GM18508 (cell line): ENCODE results near the gene HYLS1.
A peak's percentile ranks its signal among the peaks of the same experiment; 100 is the strongest.
"Not testable (repeated sequence)": the region's sequence is repeated elsewhere in the genome, so short reads cannot be mapped to it uniquely, and the experiment has no call there.

Experiments
- ATAC-seq: cut with Tn5 transposase; IDR thresholded peaks from one replicate; pipeline ENCODE4 v1.9.1; 2021; ENCODE audit warnings: moderate number of reproducible peaks; ENCODE audit not compliant: insufficient read depth, unreplicated experiment

The HYLS1 gene

DNA sequence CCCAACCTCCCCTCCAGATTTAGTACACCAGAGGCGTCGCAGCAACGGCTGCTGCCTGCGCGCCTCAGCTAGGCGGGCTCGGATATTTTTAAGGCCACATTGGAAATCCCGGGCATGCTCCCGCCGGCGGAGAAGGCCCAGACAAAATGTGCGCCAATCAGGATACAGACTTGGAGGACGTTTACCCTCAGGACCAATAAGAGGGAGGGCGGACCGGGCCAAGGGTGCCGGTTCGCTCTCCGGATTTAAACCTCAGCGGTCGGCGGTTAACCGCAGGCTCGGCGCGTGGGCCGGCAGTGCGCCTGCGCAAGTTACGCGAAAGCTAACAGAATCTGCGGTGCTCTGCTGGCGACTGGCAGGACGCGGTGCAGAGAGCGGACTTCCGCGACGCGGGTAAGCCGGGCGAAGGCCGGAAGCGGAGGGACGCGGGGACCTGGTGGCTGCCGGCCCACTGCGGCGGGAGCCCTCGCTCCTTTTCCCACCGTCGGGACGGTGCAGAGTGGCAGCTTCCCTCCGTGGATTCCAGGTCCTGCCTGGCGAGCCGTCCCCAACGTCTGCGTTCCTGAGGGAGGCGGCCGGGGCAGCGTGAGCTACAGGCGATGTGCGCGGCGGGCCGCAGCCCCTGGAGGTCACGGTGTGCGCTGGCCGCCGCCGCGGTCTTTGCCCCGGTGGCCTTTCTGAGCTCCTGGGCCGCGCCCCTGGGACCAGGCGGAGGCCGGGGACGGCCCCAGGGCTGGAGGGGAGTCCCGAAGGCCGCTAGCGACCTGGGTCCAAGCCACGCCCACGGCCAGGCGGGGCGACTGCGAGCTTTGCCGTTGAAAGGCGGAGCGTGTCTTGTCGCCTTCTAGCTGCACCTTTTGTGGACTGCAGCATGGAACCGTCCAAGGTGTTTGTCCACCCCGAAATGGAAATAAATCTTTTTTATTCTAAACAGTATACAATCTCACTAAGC lies at the start of gene HYLS1:
Gene HYLS1, plus strand, starts transcription at position 296 of the 952 bp plus-strand sequence. CDS start 11,701 bp downstream, outside the sequence.
- peak; percentile 80 for ATAC-seq

DNA sequence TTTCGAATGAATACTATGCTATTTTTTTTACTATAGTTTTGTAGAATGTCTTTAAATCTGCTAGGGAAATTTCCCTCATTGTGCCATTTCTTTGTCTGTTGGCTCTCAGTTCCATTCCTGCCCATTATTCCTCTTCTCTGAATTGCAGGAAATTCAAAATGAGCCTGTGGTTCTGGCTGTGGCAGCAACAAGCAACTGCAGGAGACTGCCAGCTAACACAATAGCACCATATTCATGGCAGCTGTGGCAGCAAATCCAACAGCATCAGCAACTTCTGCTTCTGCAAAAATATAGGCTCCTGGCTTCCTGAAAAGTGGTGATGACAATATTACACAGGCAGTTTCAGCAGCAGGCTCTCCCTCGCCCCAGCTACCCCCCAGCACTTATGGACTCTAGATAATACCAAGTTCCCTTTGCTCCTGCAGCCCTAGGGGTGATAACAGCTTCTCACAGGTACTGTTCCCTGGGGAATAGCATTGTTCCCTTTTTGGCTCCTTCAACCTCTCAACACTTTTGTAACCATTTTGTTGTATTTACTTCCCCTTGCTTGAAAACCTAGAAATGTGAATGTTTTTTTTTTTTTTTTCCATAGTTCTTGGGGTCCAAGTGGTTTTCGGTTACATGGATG lies 45.0 kb upstream of the HYLS1 start:
- ATAC-seq: no peak

DNA sequence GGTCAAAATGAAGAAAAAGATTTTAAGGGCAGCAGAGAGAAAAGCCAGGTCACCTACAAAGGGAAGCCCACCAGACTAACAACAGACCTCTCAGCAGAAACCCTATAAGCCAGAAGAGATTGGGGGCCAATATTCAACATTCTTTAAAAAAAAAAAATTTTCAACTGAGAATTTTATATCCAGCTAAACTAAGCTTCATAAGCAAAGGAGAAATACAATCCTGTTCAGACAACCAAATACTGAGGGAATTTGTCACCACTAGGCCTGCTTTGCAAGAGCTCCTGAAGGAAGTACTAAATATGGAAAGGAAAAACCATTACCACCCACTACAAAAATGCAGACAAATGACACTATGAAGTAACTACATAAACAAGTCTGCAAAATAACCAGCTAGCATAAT lies 41.3 kb upstream of the HYLS1 start:
- ATAC-seq: no peak

GRCh38 chr11:125857670-125858069 lies 29.8 kb upstream of the HYLS1 start:
- not testable (repeated sequence) for ATAC-seq

GRCh38 chr11:125862786-125863185 lies 24.7 kb upstream of the HYLS1 start:
- ATAC-seq: not testable (repeated sequence)

DNA sequence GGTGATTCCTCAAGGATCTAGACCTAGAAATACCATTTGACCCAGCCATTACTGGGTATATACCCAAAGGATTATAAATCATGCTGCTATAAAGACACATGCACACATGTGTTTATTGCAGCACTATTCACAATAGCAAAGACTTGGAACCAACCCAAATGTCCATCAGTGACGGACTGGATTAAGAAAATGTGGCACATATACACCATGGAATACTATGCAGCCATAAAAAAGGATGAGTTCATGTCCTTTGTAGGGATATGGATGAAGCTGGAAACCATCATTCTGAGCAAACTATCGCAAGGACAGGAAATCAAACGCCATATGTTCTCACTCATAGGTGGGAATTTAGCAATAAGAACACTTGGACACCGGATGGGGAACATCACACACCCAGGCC lies 22.1 kb upstream of the HYLS1 start:
- ATAC-seq: not testable (repeated sequence)

GRCh38 chr11:125869521-125869920 lies 17.9 kb upstream of the HYLS1 start:
- ATAC-seq: no peak

- ATAC-seq: no peak
These were observed 15.9 kb upstream of the HYLS1 start for GRCh38 chr11:125871391-125872137.

GRCh38 chr11:125872138-125872491 lies 15.4 kb upstream of the HYLS1 start:
- no peak for ATAC-seq

GRCh38 chr11:125873881-125874555 lies 13.4 kb upstream of the HYLS1 start:
- ATAC-seq: no peak

DNA sequence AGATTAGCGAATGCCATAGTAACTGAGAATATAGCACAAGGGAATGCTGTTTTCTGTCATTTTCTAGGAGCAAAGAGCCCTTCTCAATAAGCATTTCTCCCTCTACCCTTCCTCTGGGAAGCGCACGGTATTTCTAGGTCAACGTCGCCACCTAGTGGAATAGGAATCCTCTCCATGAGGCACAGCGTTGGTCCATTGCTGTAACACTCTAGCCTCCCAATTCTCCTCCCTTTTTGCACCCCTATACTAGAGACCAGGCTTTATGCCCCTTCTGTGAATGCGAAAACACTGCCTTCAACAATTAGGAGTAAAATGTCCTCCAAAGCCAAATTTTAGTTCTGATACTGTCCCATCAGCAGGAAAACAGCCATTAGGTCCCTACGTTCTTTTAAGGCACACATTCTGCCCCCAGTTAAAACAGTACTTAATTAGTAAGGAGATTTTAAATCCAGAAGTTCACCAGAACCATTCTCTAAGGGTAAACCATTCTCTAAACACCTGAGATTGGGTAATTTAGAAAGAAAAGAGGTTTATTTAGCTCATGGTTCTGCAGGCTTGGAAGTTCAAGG lies 12.8 kb upstream of the HYLS1 start:
- ATAC-seq: no peak

GRCh38 chr11:125881291-125881690 lies 6.2 kb upstream of the HYLS1 start:
- no peak for ATAC-seq

DNA sequence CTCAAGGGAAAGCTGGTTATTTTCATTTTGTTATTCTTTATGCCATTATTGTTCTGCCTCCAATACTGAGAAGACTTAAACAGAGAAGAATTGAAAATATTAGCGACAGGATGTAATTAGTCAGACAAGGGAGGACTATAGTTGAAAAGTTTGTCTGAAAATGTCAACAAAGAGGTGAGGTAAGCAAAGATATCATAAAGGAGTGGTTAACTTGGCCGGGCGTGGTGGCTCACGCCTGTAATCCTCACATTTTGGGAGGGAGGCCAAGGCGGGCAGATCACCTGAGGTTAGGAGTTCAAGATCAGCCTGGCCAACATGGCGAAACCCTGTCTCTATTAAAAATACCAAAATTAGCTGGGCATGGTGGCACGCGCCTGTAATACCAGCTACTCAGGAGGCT lies 4.1 kb upstream of the HYLS1 start:
- ATAC-seq: no peak

DNA sequence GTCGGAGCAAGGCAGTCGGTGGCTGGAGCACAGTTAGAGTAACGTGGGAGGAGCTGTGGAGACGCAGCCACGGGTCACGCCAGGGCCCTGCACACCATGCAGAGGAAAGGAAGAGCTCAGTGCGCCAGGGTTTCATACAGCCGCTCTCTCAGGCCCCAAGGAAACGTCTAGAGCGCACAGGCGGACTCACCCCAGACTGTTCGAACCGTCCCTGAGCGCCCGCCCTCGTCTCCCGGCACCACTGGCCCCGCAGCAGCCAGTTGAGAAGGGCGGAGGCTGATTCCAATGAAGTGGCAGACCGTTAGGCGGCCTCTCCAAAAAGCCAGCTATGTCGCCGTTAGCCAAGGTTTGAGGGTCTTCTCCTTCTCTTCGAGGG lies 483 bp upstream of the HYLS1 start:
- ATAC-seq: peak; percentile 1

GRCh38 chr11:125890447-125891100 lies 3.1 kb downstream of the HYLS1 start:
- no peak for ATAC-seq

DNA sequence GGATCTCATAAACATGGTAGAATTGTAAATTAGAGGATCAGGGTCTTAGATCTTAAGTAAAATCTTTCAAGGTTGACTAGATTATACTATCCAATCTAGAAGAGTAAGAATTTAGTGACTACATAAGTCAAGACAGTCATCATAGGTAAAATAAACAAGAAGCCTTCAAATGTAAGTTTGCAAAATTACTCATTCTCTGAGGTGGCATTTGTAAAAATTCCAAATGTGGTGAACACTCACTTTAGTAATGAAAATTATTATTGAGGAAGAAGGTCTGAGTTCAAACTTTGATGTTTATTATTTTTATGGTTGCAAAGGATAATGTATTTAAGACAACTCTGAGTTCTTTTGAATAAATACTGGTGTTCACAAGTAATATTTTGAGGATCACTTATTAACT lies 4.6 kb downstream of the HYLS1 start:
- ATAC-seq: no peak

- ATAC-seq: no peak
These were observed 5.5 kb downstream of the HYLS1 start for GRCh38 chr11:125892994-125893393.

GRCh38 chr11:125901872-125902271 lies 14.4 kb downstream of the HYLS1 start:
- ATAC-seq: no peak

DNA sequence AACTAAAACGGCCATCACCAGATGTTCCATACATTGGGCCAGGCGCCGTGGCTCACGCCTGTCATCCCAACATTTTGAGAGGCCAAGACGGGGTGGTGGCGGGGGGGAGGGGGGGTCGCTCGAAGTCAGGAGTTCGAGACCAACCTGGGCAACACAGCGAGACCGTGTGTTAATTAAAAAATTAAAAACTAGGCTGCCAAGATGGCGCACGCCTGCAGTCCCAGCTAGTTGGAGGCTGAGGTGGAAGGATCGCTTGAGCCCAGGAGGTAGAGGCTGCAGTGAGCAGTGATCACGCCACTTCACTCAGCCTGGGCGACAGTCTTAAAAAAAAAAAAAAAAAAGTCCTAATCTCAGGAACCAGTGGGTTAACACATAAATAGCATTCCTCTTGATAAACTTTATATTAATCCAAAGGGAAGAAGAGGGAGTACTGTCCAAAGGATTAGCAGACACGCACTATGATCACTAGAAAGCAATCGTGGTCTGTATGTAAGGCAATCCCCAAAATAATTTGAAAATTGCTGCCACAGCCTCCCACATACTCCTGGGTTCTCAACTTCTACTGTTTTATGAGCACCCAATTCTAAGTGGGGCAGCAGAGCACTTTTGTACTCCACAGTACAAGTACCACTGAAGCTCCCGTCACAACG lies 14.9 kb downstream of the HYLS1 start:
- no peak for ATAC-seq
